SW480 (cell line): ENCODE data around the gene UGT1A5.

Source experiments
- DNase-seq: peaks from one replicate; pipeline ENCODE4 v3.0.0-alpha.2; 2016; ENCODE audit warnings: low spot score

The UGT1A5 gene

DNA sequence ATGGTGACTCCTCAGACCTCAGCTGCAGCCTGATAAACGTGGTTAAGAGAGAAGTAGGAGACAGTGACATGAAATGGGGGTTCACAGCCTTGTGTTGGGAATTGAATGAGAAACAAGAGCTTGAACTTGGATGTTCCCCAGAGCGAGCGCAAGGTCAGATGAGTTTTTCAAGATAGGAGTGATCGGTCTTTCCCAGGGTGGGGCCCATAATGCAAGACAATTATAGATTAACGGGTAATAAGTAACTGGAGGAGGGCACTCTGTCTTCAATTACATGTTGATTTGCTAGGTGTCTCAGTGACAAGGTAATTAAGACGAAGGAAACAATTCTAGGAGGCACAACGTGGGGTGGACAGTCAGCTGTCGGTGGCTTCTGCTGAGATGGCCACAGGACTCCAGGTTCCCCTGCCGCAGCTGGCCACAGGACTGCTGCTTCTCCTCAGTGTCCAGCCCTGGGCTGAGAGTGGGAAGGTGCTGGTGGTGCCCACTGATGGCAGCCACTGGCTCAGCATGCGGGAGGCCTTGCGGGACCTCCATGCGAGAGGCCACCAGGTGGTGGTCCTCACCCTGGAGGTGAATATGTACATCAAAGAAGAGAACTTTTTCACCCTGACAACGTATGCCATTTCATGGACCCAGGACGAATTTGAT, at the start of gene UGT1A5:
Gene UGT1A5, plus strand, starts transcription at position 297 of the 651 bp plus-strand sequence. Its CDS starts 85 bp downstream, at position 382.
- no peak for DNase-seq

DNA sequence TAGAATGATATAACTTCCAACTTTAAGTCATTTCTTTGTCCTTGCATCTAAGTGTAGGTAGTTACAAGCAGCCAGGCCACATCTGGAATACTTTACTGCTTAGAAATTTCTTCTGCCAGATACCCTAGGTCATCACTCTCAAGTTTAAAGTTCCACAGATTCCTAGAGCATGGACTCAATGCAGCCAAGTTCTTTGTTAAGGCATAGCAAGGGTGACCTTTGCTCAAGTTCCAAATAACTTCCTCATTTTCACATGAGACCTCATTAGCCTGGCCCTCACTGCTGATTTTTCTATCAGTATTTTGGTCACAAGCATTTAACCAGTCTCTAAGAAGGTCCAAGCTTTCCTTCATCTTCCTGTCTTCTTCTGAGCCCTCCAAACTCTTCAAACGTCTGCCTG, 48.8 kb upstream of the UGT1A5 start:
- no peak for DNase-seq

DNA sequence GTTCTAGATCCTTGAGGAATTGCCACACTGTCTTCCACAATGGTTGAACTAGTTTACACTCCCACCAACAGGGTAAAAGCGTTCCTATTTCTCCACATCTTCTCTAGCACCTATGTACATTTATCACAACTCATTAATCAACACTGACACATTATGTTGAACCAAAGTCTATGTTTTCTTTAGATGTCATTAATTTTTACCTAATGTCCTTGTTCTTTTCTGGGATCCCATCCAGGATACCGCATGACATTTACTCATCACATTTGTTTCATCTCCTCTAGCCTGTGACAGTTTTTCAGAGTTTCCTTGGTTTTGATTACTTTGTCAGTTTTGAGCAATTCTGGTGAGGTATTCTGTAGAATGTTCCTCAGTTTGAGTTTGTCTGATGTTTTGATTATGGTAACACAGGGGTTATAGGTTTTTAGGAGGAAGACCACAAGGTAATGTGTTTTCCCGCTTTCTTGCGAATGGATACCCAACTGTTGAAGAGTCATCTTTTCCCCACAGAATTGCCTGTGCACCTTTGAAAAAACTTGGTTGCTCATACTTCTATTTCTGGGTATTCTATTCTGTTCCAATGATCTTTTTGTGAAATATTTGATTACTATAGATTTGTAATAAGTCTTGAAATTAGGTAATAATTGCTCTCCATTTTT, 44.0 kb upstream of the UGT1A5 start:
- no peak for DNase-seq

DNA sequence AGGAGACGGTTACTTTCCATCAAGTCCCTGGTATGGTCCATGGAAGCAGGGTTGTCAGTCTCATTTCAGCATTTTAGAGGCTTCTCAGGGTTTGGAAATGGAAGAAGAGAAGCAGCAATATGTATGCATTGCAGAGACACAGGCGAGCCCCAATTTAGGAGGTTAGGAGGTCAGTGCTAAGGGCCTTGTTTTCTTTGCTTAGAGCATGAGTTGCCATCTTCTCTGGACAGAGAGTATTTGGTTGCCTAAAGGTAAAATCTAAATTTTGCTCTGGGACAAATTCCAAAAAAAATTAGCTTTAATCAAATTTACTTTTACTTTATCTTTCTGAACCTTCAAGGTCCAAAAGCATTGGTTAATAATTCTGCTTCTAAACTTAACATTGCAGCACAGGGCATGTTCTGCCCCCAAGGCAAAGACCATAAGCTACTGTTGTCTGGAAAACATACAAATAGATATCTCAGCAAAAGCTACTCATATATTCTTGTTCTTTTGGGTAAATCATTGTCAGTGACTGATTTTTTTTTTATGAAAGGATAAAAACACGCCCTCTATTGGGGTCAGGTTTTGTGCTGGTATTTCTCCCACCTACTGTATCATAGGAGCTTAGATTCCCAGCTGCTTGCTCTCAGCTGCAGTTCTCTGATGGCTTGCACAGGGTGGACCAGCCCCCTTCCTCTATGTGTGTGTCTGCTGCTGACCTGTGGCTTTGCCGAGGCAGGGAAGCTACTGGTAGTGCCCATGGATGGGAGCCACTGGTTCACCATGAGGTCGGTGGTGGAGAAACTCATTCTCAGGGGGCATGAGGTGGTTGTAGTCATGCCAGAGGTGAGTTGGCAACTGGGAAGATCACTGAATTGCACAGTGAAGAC, 41.2 kb upstream of the UGT1A5 start, which contains the start of gene UGT1A9:
Gene UGT1A9, plus strand, starts transcription at position 609 of the 872 bp plus-strand sequence. Its CDS starts 37 bp downstream, at position 646.
- DNase-seq: no peak

DNA sequence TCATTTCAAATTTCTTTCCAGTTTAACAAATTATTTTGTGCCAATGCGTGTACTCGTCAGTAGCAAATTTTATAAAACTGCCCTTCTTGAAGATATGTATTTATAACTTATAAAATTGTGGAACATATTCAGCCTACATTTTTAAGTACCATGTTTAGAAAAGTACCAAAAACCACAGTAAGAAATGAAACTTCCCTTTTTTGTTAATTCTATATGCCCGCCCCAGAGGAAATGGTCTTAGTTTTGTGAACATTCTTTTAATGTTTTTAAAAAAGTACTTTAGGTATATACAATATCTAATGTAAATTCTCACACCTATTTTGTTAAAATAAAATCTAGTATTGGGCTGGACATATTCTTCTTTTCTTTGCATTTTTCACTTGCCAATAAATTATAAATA, 39.8 kb upstream of the UGT1A5 start:
- DNase-seq: no peak

DNA sequence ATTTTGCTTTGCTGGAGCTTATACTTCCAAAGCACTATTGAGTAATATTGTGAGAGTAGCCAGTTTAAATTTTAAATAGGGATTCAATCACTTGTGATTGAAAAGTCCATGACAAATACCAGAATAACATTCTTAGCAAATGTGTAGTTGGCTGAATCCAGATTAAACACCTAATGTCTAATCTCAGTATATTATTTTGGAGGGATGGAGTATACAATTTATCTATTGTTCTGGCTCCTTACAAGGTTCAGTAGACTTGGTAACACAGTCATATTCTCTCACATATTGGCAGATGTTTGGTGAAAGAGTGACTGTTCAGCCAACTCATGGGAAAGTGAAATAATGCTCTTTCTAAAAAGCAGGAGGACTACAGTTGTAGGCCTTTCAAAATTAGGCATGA, 38.8 kb upstream of the UGT1A5 start:
- DNase-seq: no peak

DNA sequence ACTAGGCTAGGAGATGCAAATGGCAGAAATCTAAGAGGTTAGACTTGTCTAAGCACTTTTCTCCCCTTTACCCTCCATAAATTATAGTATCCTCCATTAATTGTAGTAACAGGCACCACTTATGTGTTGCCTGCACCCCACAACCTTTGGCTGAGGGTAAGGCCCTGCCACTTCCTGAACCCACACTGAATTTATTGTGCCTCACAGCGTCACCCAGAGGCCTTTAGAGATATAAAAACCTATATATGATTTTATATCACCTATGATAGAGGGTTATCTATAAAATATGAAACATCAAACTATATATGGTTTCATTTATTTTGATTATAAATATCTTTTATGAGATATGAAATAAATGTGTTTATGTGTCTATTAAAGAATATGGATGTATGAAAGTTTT, 38.4 kb upstream of the UGT1A5 start:
- DNase-seq: no peak

DNA sequence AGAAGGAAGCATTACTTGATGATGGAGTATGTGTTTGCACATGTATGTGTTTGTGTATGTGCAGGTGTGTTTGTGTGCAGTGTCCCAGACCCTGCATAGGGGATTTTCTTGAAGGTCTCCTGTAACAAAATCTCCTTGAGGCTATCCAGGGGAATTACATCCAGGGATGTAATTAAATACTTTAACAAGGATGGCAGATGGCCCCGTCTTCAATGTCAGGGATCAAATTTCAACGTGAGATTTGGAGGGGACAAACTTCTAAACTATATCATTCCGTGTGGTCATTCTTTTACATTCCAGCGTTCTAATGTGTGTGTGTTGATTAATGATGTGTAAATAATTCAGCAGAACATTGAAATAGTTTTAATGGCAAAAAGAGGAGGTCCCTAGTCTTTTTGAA, 37.7 kb upstream of the UGT1A5 start:
- DNase-seq: peak; percentile 3

DNA sequence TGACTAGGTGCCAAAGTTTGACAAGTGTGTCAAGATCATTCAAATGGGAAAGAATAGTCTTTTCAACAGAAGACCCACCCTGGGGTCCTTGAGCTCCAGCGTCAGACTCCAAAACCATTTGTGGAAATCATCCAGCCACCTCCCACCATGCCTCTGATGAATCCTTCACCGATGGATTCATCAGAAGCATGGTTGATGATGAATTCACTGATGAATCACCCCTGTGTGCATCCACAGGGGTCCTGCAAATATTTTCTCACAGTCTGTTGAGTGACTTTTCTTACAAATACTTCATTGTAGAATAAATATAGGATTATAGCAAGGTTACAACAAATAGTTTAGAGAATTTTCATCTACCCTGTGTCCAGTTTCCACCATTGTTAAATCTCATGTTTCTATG, 36.7 kb upstream of the UGT1A5 start:
- no peak for DNase-seq

DNA sequence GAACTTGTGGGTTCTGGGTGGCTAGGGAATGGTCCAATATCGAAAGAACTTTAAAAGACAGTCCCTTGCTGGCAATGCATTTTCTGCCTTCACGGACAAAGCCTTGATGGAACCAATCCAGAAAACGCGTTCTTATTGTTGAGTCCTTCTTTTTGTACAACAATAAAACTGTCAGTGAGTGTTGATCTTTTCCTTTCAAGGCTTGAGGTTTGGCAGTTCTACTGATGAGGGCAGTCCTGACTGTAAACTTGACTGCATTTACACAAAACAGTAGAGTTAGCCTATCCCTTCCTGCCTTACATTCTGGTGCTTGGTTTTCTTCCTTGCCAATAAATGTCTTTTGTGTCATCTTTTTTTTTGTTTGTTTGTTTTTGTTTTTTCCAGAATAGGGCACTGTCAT, 33.5 kb upstream of the UGT1A5 start:
- no peak for DNase-seq

DNA sequence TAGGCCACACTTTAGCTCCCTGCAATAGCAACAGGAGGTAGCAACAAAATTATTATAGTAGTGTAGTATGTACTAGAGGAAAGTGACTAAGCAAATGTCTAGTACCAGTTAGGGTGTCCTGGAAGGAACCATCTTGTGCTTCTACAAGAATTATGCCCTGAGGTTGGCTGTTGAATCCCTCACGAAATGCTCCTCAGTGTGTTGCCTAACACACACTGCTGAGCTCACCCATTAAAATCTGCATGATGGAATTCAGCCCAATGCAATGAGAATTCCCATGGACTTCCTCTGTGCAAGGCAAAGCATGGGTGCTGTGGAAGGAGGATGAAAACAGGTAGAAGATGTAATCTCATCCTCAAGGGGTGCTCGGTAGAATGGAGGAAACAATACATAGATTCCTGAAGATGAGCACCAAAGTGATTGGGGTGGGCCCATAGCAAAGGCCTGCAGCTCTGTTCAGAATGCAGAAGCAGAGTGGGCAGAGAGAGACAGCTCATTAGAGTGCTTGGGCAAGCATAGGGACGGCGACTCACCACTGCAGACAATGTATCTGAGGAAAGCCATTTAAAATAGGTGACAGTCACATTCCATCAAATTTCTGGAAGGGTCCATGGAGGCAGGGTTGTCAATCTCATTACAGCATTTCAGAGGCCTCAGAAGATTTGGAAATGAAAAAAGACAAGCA, 32.2 kb upstream of the UGT1A5 start:
- DNase-seq: no peak

DNA sequence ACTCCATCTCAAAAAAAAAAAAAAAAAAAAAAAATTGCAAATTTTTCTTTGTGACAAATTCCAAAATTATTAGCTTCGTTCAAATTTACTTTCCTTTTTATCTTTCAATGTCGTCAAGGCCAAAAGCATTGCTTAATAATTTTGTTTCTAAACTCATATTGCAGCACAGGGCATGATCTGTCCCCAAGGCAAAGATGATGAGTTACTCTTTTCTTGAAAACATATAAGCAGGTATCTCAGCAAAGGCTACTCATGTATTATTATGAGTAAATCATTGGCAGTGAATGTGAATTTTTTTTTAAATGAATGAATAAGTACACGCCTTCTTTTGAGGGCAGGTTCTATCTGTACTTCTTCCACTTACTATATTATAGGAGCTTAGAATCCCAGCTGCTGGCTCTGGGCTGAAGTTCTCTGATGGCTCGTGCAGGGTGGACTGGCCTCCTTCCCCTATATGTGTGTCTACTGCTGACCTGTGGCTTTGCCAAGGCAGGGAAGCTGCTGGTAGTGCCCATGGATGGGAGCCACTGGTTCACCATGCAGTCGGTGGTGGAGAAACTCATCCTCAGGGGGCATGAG, 31.1 kb upstream of the UGT1A5 start, which contains the start of gene UGT1A7:
Gene UGT1A7, plus strand, starts transcription at position 381 of the 579 bp plus-strand sequence. Its CDS starts 37 bp downstream, at position 418.
- DNase-seq: no peak

DNA sequence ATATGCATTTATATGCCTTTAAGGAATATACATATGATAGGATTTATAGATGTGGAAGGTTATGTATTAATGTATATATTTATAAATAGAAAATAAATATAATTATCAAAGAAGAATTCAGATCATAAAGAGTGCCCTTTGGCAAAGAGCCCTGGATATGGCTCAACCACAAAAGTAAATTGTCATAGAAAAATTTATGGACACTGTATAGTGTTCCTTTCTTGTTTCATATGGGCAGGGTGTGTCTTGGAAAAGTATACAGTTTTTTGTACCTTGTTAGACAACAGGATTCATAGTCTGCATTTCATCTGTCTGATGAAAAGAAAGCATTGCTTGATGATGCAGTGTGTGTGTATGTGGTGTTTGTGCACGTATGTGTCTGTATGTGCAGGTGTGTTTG, 28.1 kb upstream of the UGT1A5 start:
- no peak for DNase-seq

DNA sequence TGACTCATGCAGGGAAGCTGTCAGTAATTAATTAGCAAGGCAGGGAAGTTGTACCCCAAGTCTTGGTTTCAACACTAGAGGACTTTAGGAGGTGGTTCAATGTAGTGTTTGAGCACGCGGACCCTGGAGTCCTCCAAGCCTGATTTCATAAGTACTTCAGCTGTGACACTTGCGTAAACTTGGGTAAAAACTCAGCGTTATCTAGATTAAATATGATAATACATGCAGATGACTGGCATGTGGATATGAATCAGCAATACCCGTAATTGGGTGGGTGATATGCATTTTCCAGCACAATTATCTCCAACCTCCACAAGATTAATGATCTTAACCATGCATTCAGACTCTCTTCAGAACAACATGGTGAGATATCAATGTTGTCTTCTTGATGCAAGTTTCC, 25.8 kb upstream of the UGT1A5 start:
- no peak for DNase-seq

DNA sequence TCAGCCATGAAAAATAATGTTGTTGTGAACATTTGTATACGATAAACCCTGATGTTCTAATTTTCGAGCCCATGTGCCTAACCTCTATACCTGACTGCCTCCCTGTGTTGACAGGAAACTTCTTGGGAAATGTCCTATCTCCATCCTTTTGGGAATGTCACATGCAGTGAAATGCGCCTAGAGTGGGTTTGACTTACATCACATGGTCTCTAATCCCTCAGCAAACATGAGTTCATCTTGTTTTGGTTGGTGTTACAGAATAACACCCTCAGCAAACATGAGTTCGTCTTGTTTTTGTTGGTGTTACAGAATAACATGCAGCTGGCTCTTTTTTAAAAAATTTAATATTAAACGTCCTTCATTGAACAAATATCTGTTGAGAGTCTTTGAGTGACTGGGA, 24.4 kb upstream of the UGT1A5 start:
- no peak for DNase-seq

DNA sequence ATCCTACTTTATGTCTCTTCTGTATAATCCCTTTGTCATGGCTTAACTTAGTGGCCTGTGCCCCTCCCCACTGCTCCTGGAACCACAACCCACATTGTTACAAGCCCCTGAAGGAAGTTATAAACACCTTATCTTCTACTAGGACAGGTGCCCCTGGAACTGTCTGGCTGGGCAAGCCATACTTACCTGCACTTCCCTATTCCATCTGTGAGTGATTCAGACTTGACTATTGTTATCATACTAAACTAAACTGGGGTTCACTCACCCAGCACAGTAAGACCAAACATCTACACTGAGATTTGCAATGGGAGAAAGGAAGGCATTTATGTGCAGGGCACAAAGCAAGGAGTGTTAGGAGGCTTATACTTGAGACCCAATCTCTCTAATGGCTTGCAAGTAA, 23.7 kb upstream of the UGT1A5 start:
- no peak for DNase-seq

DNA sequence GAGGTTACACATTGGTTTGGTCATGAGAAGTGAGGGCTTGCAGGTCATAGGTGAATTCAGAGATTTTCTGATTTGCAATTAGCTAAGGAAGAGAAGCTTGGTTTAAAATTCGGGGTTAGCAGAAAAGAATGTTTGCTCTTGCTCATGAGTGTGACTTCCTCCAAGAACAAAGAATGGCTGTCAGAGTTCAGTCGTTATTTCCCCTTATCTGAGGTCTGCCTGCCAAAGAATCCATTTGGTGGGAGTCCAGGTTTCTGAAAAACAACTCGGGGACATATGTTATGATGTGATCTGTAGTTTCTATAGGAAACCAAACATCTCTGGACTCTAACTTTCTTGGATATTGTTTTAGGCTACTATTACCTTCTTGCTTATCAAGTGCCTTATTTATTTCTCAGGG, 23.2 kb upstream of the UGT1A5 start:
- no peak for DNase-seq

DNA sequence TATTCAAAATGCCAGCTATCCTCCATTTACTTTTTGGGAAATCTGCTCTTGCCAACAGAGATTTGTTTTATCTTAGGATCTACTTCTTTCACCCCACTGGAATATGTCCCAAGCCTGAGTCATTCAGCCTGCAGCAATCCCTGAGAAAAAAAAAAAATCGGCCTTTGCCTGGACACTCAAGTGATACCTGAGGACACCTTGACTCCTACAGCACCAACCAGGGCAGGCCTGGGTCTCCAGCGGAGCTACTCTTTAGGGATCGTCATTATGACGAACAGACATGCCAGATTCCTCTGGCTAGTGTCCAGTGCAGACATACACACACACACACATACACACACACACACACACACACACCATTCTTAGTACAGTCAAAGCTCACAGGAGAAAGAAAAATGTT, 22.3 kb upstream of the UGT1A5 start:
- DNase-seq: no peak

DNA sequence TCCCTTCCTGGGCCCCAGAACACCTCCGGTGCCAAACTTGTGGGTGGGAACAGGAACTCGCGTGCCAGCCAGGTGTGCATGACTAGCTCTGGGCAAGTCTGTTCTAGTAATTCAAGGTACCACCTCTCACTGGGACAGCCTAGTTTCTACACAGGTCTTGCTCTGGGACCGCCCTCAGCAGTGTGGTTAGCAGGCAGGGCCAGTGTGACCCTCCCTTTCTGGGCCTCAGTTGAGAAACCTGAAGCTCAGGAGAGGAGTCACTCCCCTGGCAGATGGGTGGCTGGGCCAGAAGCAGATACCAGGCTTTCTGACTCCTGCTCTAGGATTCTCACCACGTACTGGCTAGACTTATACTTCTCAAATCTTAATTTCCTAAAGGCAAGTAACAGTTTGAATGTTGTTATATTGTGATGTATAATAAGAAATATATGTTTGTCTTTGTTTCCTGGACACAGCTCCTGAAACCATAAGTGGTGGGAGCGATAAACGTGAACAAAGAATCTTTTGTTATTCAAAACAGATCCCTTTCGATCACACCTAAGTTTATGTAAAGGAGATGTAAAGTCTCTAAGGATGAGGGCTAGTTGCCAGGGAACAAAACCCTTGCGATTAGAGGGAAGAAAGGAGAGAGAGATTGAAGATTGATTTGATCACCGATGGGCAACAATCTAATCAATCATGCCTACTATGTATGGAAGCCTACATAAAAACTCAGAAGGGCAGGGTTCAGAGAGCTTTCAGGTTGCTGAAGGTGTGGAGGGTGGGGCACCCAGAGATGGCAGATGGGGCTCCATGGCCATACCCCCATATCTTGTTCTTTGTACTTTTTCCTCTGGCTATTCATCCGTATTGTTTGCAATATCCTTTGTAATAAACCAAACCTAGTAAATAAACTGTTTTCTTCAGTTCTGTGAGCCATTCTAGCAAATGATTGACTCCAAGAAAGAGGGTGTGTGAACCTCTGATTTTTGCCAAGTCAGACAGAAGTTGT, 21.0 kb upstream of the UGT1A5 start:
- peak; percentile 58 for DNase-seq

DNA sequence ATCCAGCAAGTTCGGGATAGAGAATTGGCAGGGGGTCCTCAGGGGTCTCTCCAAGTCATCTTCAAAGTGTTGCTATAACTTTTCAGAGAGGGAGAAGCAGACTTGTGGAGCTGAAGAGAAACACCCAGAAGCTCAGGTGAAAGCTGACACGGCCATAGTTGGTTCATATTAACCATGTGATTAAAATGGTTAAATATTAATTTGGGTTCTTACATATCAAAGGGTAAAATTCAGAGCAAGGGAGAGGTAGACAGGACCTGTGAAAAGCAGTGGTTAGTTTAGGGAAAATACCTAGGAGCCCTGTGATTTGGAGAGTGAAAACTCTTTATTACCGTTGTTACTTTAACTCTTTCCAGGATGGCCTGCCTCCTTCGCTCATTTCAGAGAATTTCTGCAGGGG, 20.1 kb upstream of the UGT1A5 start, which contains the start of gene UGT1A6:
Gene UGT1A6, plus strand, starts transcription at position 243 of the 400 bp plus-strand sequence. Its CDS starts 115 bp downstream, at position 358.
- DNase-seq: peak; percentile 37
